OCI-LY7 (cell line): Measurements from ENCODE around the gene VMAC. TPM values are rescaled to one million over a fixed set of nuclear protein-coding genes. Genes with fewer than 3 reads are reported as not detected.
A peak's percentile ranks its signal among the peaks of the same experiment; 100 is the strongest.

ENCODE experiments used
- BruUV-seq: library from RNA; stranded (reverse); fragments of 400-500 nt; replicated peaks from 2 replicates; lab custom pipeline; 2021; lab: Mats Ljungman, UMichigan
- CTCF ChIA-PET: fragments of 300-600 bp; sonication (Branson Sonifier 250); formaldehyde crosslinking; loops from one replicate; lab custom pipeline; 2022; ENCODE audit warnings: antibody characterized with exemption; ENCODE audit not compliant: unreplicated experiment; lab: Charles Lee
- POLR2A ChIA-PET: fragments of 300-600 bp; sonication (Branson Sonifier 250); formaldehyde crosslinking; loops from one replicate; lab custom pipeline; 2022; ENCODE audit warnings: antibody characterized with exemption; lab: Charles Lee
- DNase-seq: peaks from one replicate; pipeline ENCODE4 v3.0.0-alpha.2; 2015; ENCODE audit warnings: low spot score
- H2AFZ ChIP-seq: fragments of 200-600 bp; sonication (generic), shearing (Covaris generic); 2 replicates; pipeline ENCODE4 v1.6.1; 2014; ENCODE audit warnings: mild to moderate bottlenecking, antibody characterized with exemption, low read length, moderate library complexity
- H3K27ac ChIP-seq: fragments of 200-600 bp; sonication (generic); 2 replicates; pipeline ENCODE4 v1.5.1; 2014; ENCODE audit warnings: mixed run types, low read depth, mild to moderate bottlenecking, moderate library complexity, low read length, inconsistent platforms; ENCODE audit not compliant: poor library complexity, severe bottlenecking
- H3K36me3 ChIP-seq: fragments of 200-600 bp; sonication (generic); 2 replicates; pipeline ENCODE4 v1.6.1; 2014; ENCODE audit warnings: mild to moderate bottlenecking, antibody characterized with exemption, low read length, moderate library complexity, mixed read lengths; ENCODE audit not compliant: insufficient read depth
- H3K4me1 ChIP-seq: fragments of 200-600 bp; sonication (generic); 2 replicates; pipeline ENCODE4 v1.5.1; 2014; ENCODE audit warnings: mild to moderate bottlenecking, low read length; ENCODE audit not compliant: insufficient read depth, poor library complexity, severe bottlenecking
- H3K4me2 ChIP-seq: fragments of 200-600 bp; sonication (generic); 2 replicates; pipeline ENCODE4 v1.6.1; 2014; ENCODE audit warnings: mild to moderate bottlenecking, low read length
- H3K4me3 ChIP-seq: fragments of 200-600 bp; sonication (generic); 2 replicates; pipeline ENCODE4 v1.5.1; 2014; ENCODE audit warnings: mild to moderate bottlenecking, low read depth, low read length; ENCODE audit not compliant: poor library complexity, severe bottlenecking
- H3K79me2 ChIP-seq: fragments of 200-600 bp; sonication (generic); 2 replicates; pipeline ENCODE4 v1.6.1; 2016; ENCODE audit warnings: low read depth, mild to moderate bottlenecking, low read length, moderate library complexity, mixed read lengths; ENCODE audit not compliant: insufficient read depth
- H3K9me2 ChIP-seq: fragments of 200-600 bp; sonication (generic); 2 replicates; pipeline ENCODE4 v1.6.1; 2016; ENCODE audit warnings: mild to moderate bottlenecking, low read length, mixed read lengths; ENCODE audit not compliant: insufficient read depth
- H3K9me3 ChIP-seq: fragments of 200-600 bp; sonication (generic); 2 replicates; pipeline ENCODE4 v1.6.1; 2014; ENCODE audit warnings: mild to moderate bottlenecking, mixed run types, low read length, mixed read lengths
- H4K20me1 ChIP-seq: fragments of 200-600 bp; sonication (generic); 2 replicates; pipeline ENCODE4 v1.6.1; 2014; ENCODE audit warnings: mild to moderate bottlenecking, antibody characterized with exemption, low read length, moderate library complexity, mixed read lengths; ENCODE audit not compliant: insufficient read depth
- EZH2phosphoT487 ChIP-seq: fragments of 200-600 bp; sonication (generic); IDR thresholded peaks from 2 replicates; pipeline ENCODE4 v1.6.1; 2018; ENCODE audit warnings: low read depth, borderline replicate concordance, mild to moderate bottlenecking, mixed run types, antibody characterized with exemption, low read length, moderate library complexity, mixed read lengths
- intact Hi-C: fragments of 100-400 bp; cut with micrococcal nuclease; formaldehyde crosslinking; loops from one replicate; pipeline ENCODE4 v1.10.0; 2022; ENCODE audit not compliant: unreplicated experiment
- total RNA-seq, 2 experiments: library from RNA; depleted of rRNA in 1 of 2; stranded (reverse); fragments of >200 nt in 1 of 2; shearing (Covaris generic) in 1 of 2; gene quantifications; 2 replicates each; pipeline ENCODE4 v1.2.3, GENCODE V29; 2014 to 2022
- TF ChIP-seq, protein P1 (sequence below): fragments of 200-600 bp; sonication (generic); conservative IDR thresholded peaks from 2 replicates; pipeline ENCODE4 v1.5.1; 2014; ENCODE audit warnings: mild to moderate bottlenecking, antibody characterized with exemption, low read length, moderate library complexity, mixed read lengths

Gene VMAC
- total RNA-seq, 2 experiments from 2014 or later, result 6.0 to 6.8 TPM

- Histone ChIP-seq H3K27ac (peak overlapping the region; percentile 6), H3K4me2 (no peak overlapping the region), H3K9me2 (no peaks in the 10 kb centered on the region), H3K4me1 (peaks cover 56% of the 10 kb centered on the region), H3K9me3 (no peaks in the 10 kb centered on the region), H4K20me1 (no peaks in the 10 kb centered on the region; the same call in 1 of the 2 replicates), H3K36me3 (peaks cover 27% of the 10 kb centered on the region; the same call in 1 of the 2 replicates), H3K79me2 (peaks cover 97% of the 10 kb centered on the region), H2AFZ (no peak overlapping the region), H3K4me3 (no peak overlapping the region)
- BruUV-seq, result no TSS peak
- TF ChIP-seq, protein P1, sequence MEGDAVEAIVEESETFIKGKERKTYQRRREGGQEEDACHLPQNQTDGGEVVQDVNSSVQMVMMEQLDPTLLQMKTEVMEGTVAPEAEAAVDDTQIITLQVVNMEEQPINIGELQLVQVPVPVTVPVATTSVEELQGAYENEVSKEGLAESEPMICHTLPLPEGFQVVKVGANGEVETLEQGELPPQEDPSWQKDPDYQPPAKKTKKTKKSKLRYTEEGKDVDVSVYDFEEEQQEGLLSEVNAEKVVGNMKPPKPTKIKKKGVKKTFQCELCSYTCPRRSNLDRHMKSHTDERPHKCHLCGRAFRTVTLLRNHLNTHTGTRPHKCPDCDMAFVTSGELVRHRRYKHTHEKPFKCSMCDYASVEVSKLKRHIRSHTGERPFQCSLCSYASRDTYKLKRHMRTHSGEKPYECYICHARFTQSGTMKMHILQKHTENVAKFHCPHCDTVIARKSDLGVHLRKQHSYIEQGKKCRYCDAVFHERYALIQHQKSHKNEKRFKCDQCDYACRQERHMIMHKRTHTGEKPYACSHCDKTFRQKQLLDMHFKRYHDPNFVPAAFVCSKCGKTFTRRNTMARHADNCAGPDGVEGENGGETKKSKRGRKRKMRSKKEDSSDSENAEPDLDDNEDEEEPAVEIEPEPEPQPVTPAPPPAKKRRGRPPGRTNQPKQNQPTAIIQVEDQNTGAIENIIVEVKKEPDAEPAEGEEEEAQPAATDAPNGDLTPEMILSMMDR, result no peak
- TF ChIP-seq EZH2phosphoT487, result no peak
- DNase-seq, result no peak
- intact Hi-C loops, result no loop called here
- ChIA-PET POLR2A (no interaction called here), CTCF (no interaction called here)
Observed at GRCh38 chr19:5956323-5956722, 51.7 kb downstream of the VMAC start.

DNA sequence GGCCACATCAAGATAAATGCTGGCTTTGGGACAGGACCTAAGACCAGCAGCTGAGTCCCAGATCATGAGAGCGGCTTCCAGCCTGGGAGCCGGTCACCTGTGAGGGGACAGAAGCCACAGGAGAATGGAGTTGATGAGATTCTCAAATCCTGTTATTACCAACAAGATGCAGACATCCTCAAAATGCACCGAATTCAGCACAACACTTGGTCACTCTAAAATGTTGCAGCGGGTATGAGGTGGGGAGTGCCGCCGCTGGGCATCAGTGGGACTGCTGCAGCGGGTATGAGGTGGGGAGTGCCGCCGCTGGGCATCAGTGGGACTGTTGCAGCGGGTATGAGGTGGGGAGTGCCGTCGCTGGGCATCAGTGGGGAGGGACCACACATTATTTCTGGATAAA, 52.1 kb downstream of the VMAC start:
- no peaks in the 10 kb centered on the region for H3K9me3 ChIP-seq
- intact Hi-C loops, result no loop called here
- peaks cover 52% of the 10 kb centered on the region for H3K4me1 ChIP-seq
- H3K4me2 ChIP-seq, result no peak overlapping the region
- H3K9me2 ChIP-seq, result no peaks in the 10 kb centered on the region
- peaks cover 27% of the 10 kb centered on the region; the same call in 1 of the 2 replicates for H3K36me3 ChIP-seq
- H3K4me3 ChIP-seq, result no peak overlapping the region
- ChIA-PET CTCF (no interaction called here), POLR2A (no interaction called here)
- H3K27ac ChIP-seq, result no peak overlapping the region
- DNase-seq, result no peak
- no peak overlapping the region for H2AFZ ChIP-seq
- BruUV-seq, result no TSS peak
- H3K79me2 ChIP-seq, result peaks cover 96% of the 10 kb centered on the region
- no peaks in the 10 kb centered on the region; the same call in 1 of the 2 replicates for H4K20me1 ChIP-seq
- TF ChIP-seq, protein P1, result no peak
- TF ChIP-seq EZH2phosphoT487, result no peak

- ChIA-PET CTCF (interaction anchor here (0.7 kb wide), 1 partner anchor 12 kb away, joined by 3 read pairs; no protein-coding TSS in a partner anchor), POLR2A (interaction anchor here (0.6 to 1.0 kb wide), 2 partner anchors 9 to 22 kb away, joined by 3 to 4 read pairs; no protein-coding TSS in a partner anchor)
- peaks cover 25% of the 10 kb centered on the region; the same call in 1 of the 2 replicates for H3K36me3 ChIP-seq
- H4K20me1 ChIP-seq, result no peaks in the 10 kb centered on the region; the same call in 1 of the 2 replicates
- intact Hi-C loops, result no loop called here
- no peak overlapping the region for H3K27ac ChIP-seq
- H3K79me2 ChIP-seq, result peaks cover 96% of the 10 kb centered on the region
- no peak overlapping the region for H2AFZ ChIP-seq
- BruUV-seq, result no TSS peak
- no peak for DNase-seq
- no peak overlapping the region for H3K4me3 ChIP-seq
- H3K9me3 ChIP-seq, result no peaks in the 10 kb centered on the region
- H3K9me2 ChIP-seq, result no peaks in the 10 kb centered on the region
- H3K4me2 ChIP-seq, result no peak overlapping the region
- TF ChIP-seq, protein P1, result no peak
- no peak for TF ChIP-seq EZH2phosphoT487
- H3K4me1 ChIP-seq, result peaks cover 52% of the 10 kb centered on the region
Observed at GRCh38 chr19:5957170-5957569, 52.5 kb downstream of the VMAC start.
